Upper lobe of left lung (tissue), 6 donors: ENCODE data around the gene MAPRE3. TPM values are rescaled to one million over a fixed set of nuclear protein-coding genes. Genes with fewer than 3 reads are reported as not detected.
"Not testable (repeated sequence)": the region's sequence is repeated elsewhere in the genome, so short reads cannot be mapped to it uniquely, and the experiment has no call there.

ENCODE experiments used
- ATAC-seq, 2 donors: fragments of 200-7000 bp; cut with Tn5 transposase; one replicate each; pipeline ENCODE4 v1.9.1; 2022; ENCODE audit warnings: mild to moderate bottlenecking in 2 of 2, moderate library complexity in 2 of 2; ENCODE audit not compliant: low FRiP score in 2 of 2
- DNase-seq, 2 donors: peaks; one replicate each; pipeline ENCODE4 v3.0.0-alpha.2; 2019 to 2020
- H3K27ac ChIP-seq, 4 donors: fragments of 200-600 bp; sonication (generic); one replicate each; pipeline ENCODE4 v1.5.1; 2016 to 2019
- H3K27me3 ChIP-seq, 4 donors: fragments of 200-600 bp; sonication (generic); one replicate each; pipeline ENCODE4 v1.5.1; 2017 to 2019
- H3K36me3 ChIP-seq, 4 donors: fragments of 200-600 bp; sonication (generic); one replicate each; pipeline ENCODE4 v1.5.1; 2016 to 2019
- H3K4me1 ChIP-seq, 4 donors: fragments of 200-600 bp; sonication (generic); one replicate each; pipeline ENCODE4 v1.5.1; 2018 to 2019
- H3K4me3 ChIP-seq, 4 donors: fragments of 200-600 bp; sonication (generic); one replicate each; pipeline ENCODE4 v1.5.1; 2017 to 2019; ENCODE audit warnings: mild to moderate bottlenecking in 2 of 4, moderate library complexity in 1 of 4
- H3K9me3 ChIP-seq, 4 donors: fragments of 200-600 bp; sonication (generic); one replicate each; pipeline ENCODE4 v1.5.1; 2018 to 2019
- CTCF ChIP-seq, 6 experiments: fragments of 450-650 bp in 4 of 6; fragments of 200-600 bp in 2 of 6; sonication (generic) in 2 of 6; IDR thresholded peaks; one replicate each; pipeline ENCODE4 v1.5.1; 2016 to 2019; ENCODE audit warnings: antibody characterized with exemption in 6 of 6
- EP300 ChIP-seq, 4 donors: sonication (generic); formaldehyde crosslinking; IDR thresholded peaks; one replicate each; pipeline ENCODE4 v1.5.1; 2017; ENCODE audit warnings: antibody characterized with exemption in 4 of 4, control low read depth in 2 of 4
- POLR2A ChIP-seq, 4 donors: fragments of 450-650 bp; IDR thresholded peaks; one replicate each; pipeline ENCODE4 v1.5.1; 2016 to 2017; ENCODE audit warnings: antibody characterized with exemption in 4 of 4, mild to moderate bottlenecking in 2 of 4
- POLR2AphosphoS5 ChIP-seq, 2 donors: sonication (generic); formaldehyde crosslinking; IDR thresholded peaks; one replicate each; pipeline ENCODE4 v1.5.1; 2017; ENCODE audit warnings: antibody characterized with exemption in 2 of 2
- WGBS, 2 donors: methylation state at CpG; one replicate each; pipeline ENCODE4 v1.1.5; 2017 to 2018; 5-methylcytosine and 5-hydroxymethylcytosine counted together
- total RNA-seq, 6 donors: library from RNA; depleted of rRNA in 4 of 6; stranded (reverse); fragments of >200 nt in 4 of 6; gene quantifications; one replicate each; pipeline versions ENCODE4 v1.1.0 to v1.2.1, GENCODE V29; 2016 to 2021
- donor health status: DM: no; HTN: no; CAD: no; lungs with moderate emphysema.
- donor health status: DM: no; HTN: yes; CAD: no; lungs with severe emphysema.

MAPRE3 gene
- total RNA-seq = 10 to 100 TPM; 13.5 to 61.8 (median 20.1) TPM

- peak; percentile 87 to 97 for DNase-seq
- Histone ChIP-seq H3K4me1 (peaks cover 18 to 24% (median 21%) of the 10 kb centered on the region in 4 donors), H3K27me3 (no peaks in the 10 kb centered on the region), H3K36me3 (no peaks in the 10 kb centered on the region), H3K4me3 (peak within 1 kb of the TSS; percentile 67 to 95 (median 81)), H3K27ac (peak within 1 kb of the TSS; percentile 62 to 76 (median 72)), H3K9me3 (no peaks in the 10 kb centered on the region)
- WGBS, 2 donors = 1% methylated on average over 22 to 42 of the region's 69 CpGs
- no peak for TF ChIP-seq POLR2AphosphoS5 (IDR thresholded peaks at IDR 0.05)
- TF ChIP-seq EP300 (IDR thresholded peaks at IDR 0.05) = no peak
- peak in 1 of 4 donors; percentile 43 for TF ChIP-seq POLR2A (IDR thresholded peaks at IDR 0.05)
- peak; percentile 89 to 97 for ATAC-seq
Observed at GRCh38 chr2:26970244-26970927, at the start of gene MAPRE3. Gene MAPRE3, plus strand, starts transcription at chr2:26970637. Its CDS starts 51,582 bp downstream, at chr2:27022219.

GRCh38 chr2:26921323-26921722, 49.1 kb upstream of the MAPRE3 start:
- Histone ChIP-seq H3K27ac (no peak overlapping the region), H3K27me3 (no peaks in the 10 kb centered on the region), H3K9me3 (no peaks in the 10 kb centered on the region), H3K4me3 (no peak overlapping the region), H3K4me1 (no peaks in the 10 kb centered on the region), H3K36me3 (no peaks in the 10 kb centered on the region)
- ATAC-seq = no peak
- WGBS, 2 donors = 86 to 90% methylated on average over 5 of the region's 5 CpGs
- DNase-seq = no peak
- no peak for TF ChIP-seq POLR2A (IDR thresholded peaks at IDR 0.05)
- no peak for TF ChIP-seq POLR2AphosphoS5 (IDR thresholded peaks at IDR 0.05)
- no peak for TF ChIP-seq EP300 (IDR thresholded peaks at IDR 0.05)
- no peak for TF ChIP-seq CTCF (IDR thresholded peaks at IDR 0.05)

DNA sequence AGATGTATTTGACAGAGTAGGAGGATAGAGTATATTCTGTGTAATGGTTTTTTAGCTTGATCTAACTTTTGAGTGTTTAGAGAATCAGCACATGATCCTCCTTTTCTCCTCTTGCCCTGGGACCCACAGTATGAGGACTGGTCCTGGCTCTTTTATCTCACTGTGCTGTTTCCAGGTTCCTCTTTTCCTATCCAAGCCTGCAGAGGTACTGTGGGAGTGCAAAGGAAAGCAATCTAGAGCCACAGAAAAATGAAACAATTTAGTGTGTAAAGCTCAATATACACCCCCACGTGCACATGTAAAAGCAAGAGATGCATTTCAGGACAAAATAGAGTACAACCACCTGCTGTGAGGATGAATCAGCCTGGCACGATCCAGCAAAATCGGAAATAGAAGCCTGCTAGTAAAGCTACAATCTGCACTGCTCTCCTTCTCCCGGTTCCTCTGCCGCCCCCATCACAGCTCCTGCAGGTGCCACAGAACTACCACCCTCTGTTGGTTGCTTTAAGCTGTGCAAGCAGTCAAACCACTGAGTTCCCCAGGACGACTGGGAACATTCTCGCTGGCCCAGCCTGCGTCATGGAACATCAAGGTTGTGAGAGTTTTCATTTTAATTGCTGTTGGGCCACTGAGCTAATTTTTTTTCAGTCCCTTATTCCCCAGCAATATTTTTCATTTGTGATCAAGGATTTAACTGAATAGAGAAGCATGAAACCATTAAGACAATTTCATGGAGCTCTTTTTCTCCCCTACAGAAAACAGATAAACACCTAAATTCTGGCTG, 47.8 kb upstream of the MAPRE3 start:
- DNase-seq (no peak), ATAC-seq (peak in 1 of 2 donors; percentile 74)
- Histone ChIP-seq H3K36me3 (no peaks in the 10 kb centered on the region), H3K9me3 (no peaks in the 10 kb centered on the region), H3K27me3 (no peaks in the 10 kb centered on the region), H3K4me3 (no peak overlapping the region), H3K27ac (no peak overlapping the region), H3K4me1 (no peaks in the 10 kb centered on the region)
- TF ChIP-seq CTCF (IDR thresholded peaks at IDR 0.05) (peak in 4 of 6 experiments; percentile 13 to 32 (median 20)), POLR2A (IDR thresholded peaks at IDR 0.05) (no peak), EP300 (IDR thresholded peaks at IDR 0.05) (no peak)
- 10 to 11% methylated on average over 8 of the region's 8 CpGs for WGBS, 2 donors

DNA sequence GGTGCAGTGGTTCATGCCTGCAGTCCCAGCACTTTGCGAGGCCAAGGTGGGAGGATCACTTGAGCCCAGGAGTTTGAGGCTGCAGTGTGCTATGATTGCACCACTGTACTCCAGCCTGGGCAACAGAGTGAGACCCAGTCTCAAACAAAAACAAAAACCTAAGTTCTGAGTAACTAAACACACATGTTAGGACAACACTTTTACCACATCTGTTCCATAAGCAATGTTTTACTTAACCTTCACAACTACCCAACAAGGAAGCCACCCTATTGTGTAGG, 47.3 kb upstream of the MAPRE3 start:
- not testable (repeated sequence) for H3K27ac ChIP-seq, H3K36me3 ChIP-seq, H3K9me3 ChIP-seq, H3K4me3 ChIP-seq, H3K27me3 ChIP-seq, ATAC-seq, H3K4me1 ChIP-seq, DNase-seq
- WGBS, 2 donors = 80 to 95% methylated on average over 1 of the region's 1 CpG

- WGBS, 2 donors = 85 to 93% methylated on average over 13 to 14 of the region's 14 CpGs
- ATAC-seq (no peak), DNase-seq (no peak)
- Histone ChIP-seq H3K4me3 (no peak overlapping the region), H3K4me1 (no peaks in the 10 kb centered on the region), H3K36me3 (no peaks in the 10 kb centered on the region), H3K9me3 (no peaks in the 10 kb centered on the region), H3K27ac (no peak overlapping the region), H3K27me3 (no peaks in the 10 kb centered on the region)
- TF ChIP-seq CTCF (IDR thresholded peaks at IDR 0.05) = no peak
- TF ChIP-seq POLR2AphosphoS5 (IDR thresholded peaks at IDR 0.05) = no peak
- no peak for TF ChIP-seq POLR2A (IDR thresholded peaks at IDR 0.05)
- TF ChIP-seq EP300 (IDR thresholded peaks at IDR 0.05) = no peak
Observed at GRCh38 chr2:26924731-26925099, 45.7 kb upstream of the MAPRE3 start.
